Transverse colon (tissue), 3 donors: ENCODE data around the gene GLYATL1B.

Source experiments
- POLR2A ChIP-seq: fragments of 450-650 bp; IDR thresholded peaks from one replicate; pipeline ENCODE4 v1.6.1; 2016; ENCODE audit warnings: antibody characterized with exemption, mild to moderate bottlenecking, moderate library complexity
- TF ChIP-seq, protein P1 (sequence below), 5 experiments: fragments of 200-600 bp in 3 of 5; fragments of 450-650 bp in 2 of 5; sonication (generic) in 3 of 5; IDR thresholded peaks; 1 replicate in 2 of 5; 2 replicates in 3 of 5; pipeline ENCODE4 v1.5.1; 2016 to 2017; ENCODE audit warnings: antibody characterized with exemption in 5 of 5, inconsistent platforms in 3 of 5, mild to moderate bottlenecking in 2 of 5, moderate library complexity in 1 of 5

- TF ChIP-seq, protein P1, sequence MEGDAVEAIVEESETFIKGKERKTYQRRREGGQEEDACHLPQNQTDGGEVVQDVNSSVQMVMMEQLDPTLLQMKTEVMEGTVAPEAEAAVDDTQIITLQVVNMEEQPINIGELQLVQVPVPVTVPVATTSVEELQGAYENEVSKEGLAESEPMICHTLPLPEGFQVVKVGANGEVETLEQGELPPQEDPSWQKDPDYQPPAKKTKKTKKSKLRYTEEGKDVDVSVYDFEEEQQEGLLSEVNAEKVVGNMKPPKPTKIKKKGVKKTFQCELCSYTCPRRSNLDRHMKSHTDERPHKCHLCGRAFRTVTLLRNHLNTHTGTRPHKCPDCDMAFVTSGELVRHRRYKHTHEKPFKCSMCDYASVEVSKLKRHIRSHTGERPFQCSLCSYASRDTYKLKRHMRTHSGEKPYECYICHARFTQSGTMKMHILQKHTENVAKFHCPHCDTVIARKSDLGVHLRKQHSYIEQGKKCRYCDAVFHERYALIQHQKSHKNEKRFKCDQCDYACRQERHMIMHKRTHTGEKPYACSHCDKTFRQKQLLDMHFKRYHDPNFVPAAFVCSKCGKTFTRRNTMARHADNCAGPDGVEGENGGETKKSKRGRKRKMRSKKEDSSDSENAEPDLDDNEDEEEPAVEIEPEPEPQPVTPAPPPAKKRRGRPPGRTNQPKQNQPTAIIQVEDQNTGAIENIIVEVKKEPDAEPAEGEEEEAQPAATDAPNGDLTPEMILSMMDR (IDR thresholded peaks at IDR 0.05): no peak
- no peak for TF ChIP-seq POLR2A
Measured at GRCh38 chr11:59076876-59077571, 9.1 kb upstream of the GLYATL1B start.
